ENCODE measurements around the gene ALG12.

ALG12 gene

GRCh38 chr22:49863931-49864330, 54.3 kb downstream of the ALG12 start:
- H3K18ac ChIP-seq (ENCODE audit: low read length) = no peak overlapping the region
- H3K9me3 ChIP-seq (ENCODE audit: insufficient read depth, low read depth, low read length) = peaks cover 7% of the 10 kb centered on the region
- H3K36me3 ChIP-seq (ENCODE audit: control insufficient read depth in 1 of 2, insufficient read depth in 2 of 2, low read length in 2 of 2) = peaks cover 3 to 11% of the 10 kb centered on the region in 2 experiments
- no CpG with 5 or more reads among the region's 7 CpGs for WGBS (ENCODE audit: extremely low coverage, insufficient coverage, insufficient read length)
- no peak overlapping the region for H4K8ac ChIP-seq (ENCODE audit: low read depth, low read length)
- no peak overlapping the region for H3K4ac ChIP-seq (ENCODE audit: low read depth, low read length)
- no peak overlapping the region for H2BK5ac ChIP-seq (ENCODE audit: low read depth, low read length, poor library complexity)
- H2BK12ac ChIP-seq (ENCODE audit: low read length) = no peak overlapping the region
- H3K4me3 ChIP-seq (ENCODE audit: low read depth, low read length) = no peak overlapping the region
- H4K91ac ChIP-seq (ENCODE audit: low read depth, low read length) = no peak overlapping the region
- no peak overlapping the region for H4K12ac ChIP-seq (ENCODE audit: low read depth, low read length)
- no peak for DNase-seq
- H2AK5ac ChIP-seq (ENCODE audit: low read length) = no peak overlapping the region
- no peaks in the 10 kb centered on the region for H3K4me1 ChIP-seq (ENCODE audit: control insufficient read depth in 1 of 2, insufficient read depth in 2 of 2, low read length in 2 of 2)
- no peak overlapping the region for H2BK120ac ChIP-seq (ENCODE audit: insufficient read depth, low read length, poor library complexity)
- peaks cover 9% of the 10 kb centered on the region for H3K79me2 ChIP-seq (ENCODE audit: control insufficient read depth, insufficient read depth, low read length, poor library complexity)
- no peaks in the 10 kb centered on the region for H3K79me1 ChIP-seq (ENCODE audit: low read length)
- H3K27ac ChIP-seq (ENCODE audit: low read depth, low read length) = no peak overlapping the region
- H2AFZ ChIP-seq (ENCODE audit: insufficient read depth, low read length, poor library complexity) = no peak overlapping the region
- H3K27me3 ChIP-seq (ENCODE audit: insufficient read depth, low read length) = no peaks in the 10 kb centered on the region
- H3K9ac ChIP-seq (ENCODE audit: low read length) = no peak overlapping the region
- no peak overlapping the region for H3K14ac ChIP-seq (ENCODE audit: low read length)
- no peak overlapping the region for H3K23ac ChIP-seq (ENCODE audit: low read length)
- no peak overlapping the region for H3K4me2 ChIP-seq (ENCODE audit: low read length)

- no peaks in the 10 kb centered on the region for H3K4me1 ChIP-seq (ENCODE audit: control insufficient read depth in 1 of 2, insufficient read depth in 2 of 2, low read length in 2 of 2)
- H2AK5ac ChIP-seq (ENCODE audit: low read length) = no peak overlapping the region
- H3K79me1 ChIP-seq (ENCODE audit: low read length) = no peaks in the 10 kb centered on the region
- H3K36me3 ChIP-seq (ENCODE audit: control insufficient read depth in 1 of 2, insufficient read depth in 2 of 2, low read length in 2 of 2) = peaks cover 5 to 15% of the 10 kb centered on the region in 2 experiments
- H3K9ac ChIP-seq (ENCODE audit: low read length) = no peak overlapping the region
- H4K91ac ChIP-seq (ENCODE audit: low read depth, low read length) = no peak overlapping the region
- H3K4ac ChIP-seq (ENCODE audit: low read depth, low read length) = peak overlapping the region; percentile 64
- no peaks in the 10 kb centered on the region for H3K27me3 ChIP-seq (ENCODE audit: insufficient read depth, low read length)
- no CpG with 5 or more reads among the region's 5 CpGs for WGBS (ENCODE audit: extremely low coverage, insufficient coverage, insufficient read length)
- no peak overlapping the region for H3K27ac ChIP-seq (ENCODE audit: low read depth, low read length)
- H3K4me2 ChIP-seq (ENCODE audit: low read length) = no peak overlapping the region
- H3K9me3 ChIP-seq (ENCODE audit: insufficient read depth, low read depth, low read length) = peaks cover 10% of the 10 kb centered on the region
- no peak overlapping the region for H3K18ac ChIP-seq (ENCODE audit: low read length)
- H3K23ac ChIP-seq (ENCODE audit: low read length) = no peak overlapping the region
- no peak overlapping the region for H4K12ac ChIP-seq (ENCODE audit: low read depth, low read length)
- H3K4me3 ChIP-seq (ENCODE audit: low read depth, low read length) = no peak overlapping the region
- no peak overlapping the region for H2AFZ ChIP-seq (ENCODE audit: insufficient read depth, low read length, poor library complexity)
- H2BK5ac ChIP-seq (ENCODE audit: low read depth, low read length, poor library complexity) = no peak overlapping the region
- no peak overlapping the region for H4K8ac ChIP-seq (ENCODE audit: low read depth, low read length)
- no peak overlapping the region for H2BK12ac ChIP-seq (ENCODE audit: low read length)
- H2BK120ac ChIP-seq (ENCODE audit: insufficient read depth, low read length, poor library complexity) = no peak overlapping the region
- H3K79me2 ChIP-seq (ENCODE audit: control insufficient read depth, insufficient read depth, low read length, poor library complexity) = peaks cover 10% of the 10 kb centered on the region
- DNase-seq = no peak
- no peak overlapping the region for H3K14ac ChIP-seq (ENCODE audit: low read length)
These were observed 55.8 kb downstream of the ALG12 start for GRCh38 chr22:49862496-49862776.

GRCh38 chr22:49861642-49862495, 56.4 kb downstream of the ALG12 start:
- no peak overlapping the region for H3K23ac ChIP-seq (ENCODE audit: low read length)
- no peak for DNase-seq
- H2AFZ ChIP-seq (ENCODE audit: insufficient read depth, low read length, poor library complexity) = no peak overlapping the region
- H3K4me1 ChIP-seq (ENCODE audit: control insufficient read depth in 1 of 2, insufficient read depth in 2 of 2, low read length in 2 of 2) = no peaks in the 10 kb centered on the region
- H3K14ac ChIP-seq (ENCODE audit: low read length) = no peak overlapping the region
- H3K4me2 ChIP-seq (ENCODE audit: low read length) = no peak overlapping the region
- H4K8ac ChIP-seq (ENCODE audit: low read depth, low read length) = no peak overlapping the region
- no peak overlapping the region for H2AK5ac ChIP-seq (ENCODE audit: low read length)
- peaks cover 8% of the 10 kb centered on the region for H3K9me3 ChIP-seq (ENCODE audit: insufficient read depth, low read depth, low read length)
- no peaks in the 10 kb centered on the region for H3K27me3 ChIP-seq (ENCODE audit: insufficient read depth, low read length)
- H2BK120ac ChIP-seq (ENCODE audit: insufficient read depth, low read length, poor library complexity) = no peak overlapping the region
- H3K79me2 ChIP-seq (ENCODE audit: control insufficient read depth, insufficient read depth, low read length, poor library complexity) = peaks cover 14% of the 10 kb centered on the region
- H3K9ac ChIP-seq (ENCODE audit: low read length) = no peak overlapping the region
- H3K18ac ChIP-seq (ENCODE audit: low read length) = no peak overlapping the region
- H2BK12ac ChIP-seq (ENCODE audit: low read length) = no peak overlapping the region
- peak overlapping the region; percentile 65 for H3K4ac ChIP-seq (ENCODE audit: low read depth, low read length)
- H3K79me1 ChIP-seq (ENCODE audit: low read length) = no peaks in the 10 kb centered on the region
- peaks cover 8 to 17% of the 10 kb centered on the region in 2 experiments for H3K36me3 ChIP-seq (ENCODE audit: control insufficient read depth in 1 of 2, insufficient read depth in 2 of 2, low read length in 2 of 2)
- H2BK5ac ChIP-seq (ENCODE audit: low read depth, low read length, poor library complexity) = no peak overlapping the region
- H3K4me3 ChIP-seq (ENCODE audit: low read depth, low read length) = no peak overlapping the region
- H4K12ac ChIP-seq (ENCODE audit: low read depth, low read length) = no peak overlapping the region
- H3K27ac ChIP-seq (ENCODE audit: low read depth, low read length) = no peak overlapping the region
- H4K91ac ChIP-seq (ENCODE audit: low read depth, low read length) = no peak overlapping the region
- no CpG with 5 or more reads among the region's 29 CpGs for WGBS (ENCODE audit: extremely low coverage, insufficient coverage, insufficient read length)

- no peak for DNase-seq
- H2BK12ac ChIP-seq (ENCODE audit: low read length) = no peak overlapping the region
- no peak overlapping the region for H3K23ac ChIP-seq (ENCODE audit: low read length)
- no peak overlapping the region for H2AFZ ChIP-seq (ENCODE audit: insufficient read depth, low read length, poor library complexity)
- peaks cover 4% of the 10 kb centered on the region for H3K79me1 ChIP-seq (ENCODE audit: low read length)
- no peak overlapping the region for H4K12ac ChIP-seq (ENCODE audit: low read depth, low read length)
- no peak overlapping the region for H3K18ac ChIP-seq (ENCODE audit: low read length)
- no peak overlapping the region for H2AK5ac ChIP-seq (ENCODE audit: low read length)
- H3K14ac ChIP-seq (ENCODE audit: low read length) = no peak overlapping the region
- H3K4me2 ChIP-seq (ENCODE audit: low read length) = no peak overlapping the region
- no peaks in the 10 kb centered on the region for H3K27me3 ChIP-seq (ENCODE audit: insufficient read depth, low read length)
- no peak overlapping the region for H4K8ac ChIP-seq (ENCODE audit: low read depth, low read length)
- H2BK5ac ChIP-seq (ENCODE audit: low read depth, low read length, poor library complexity) = no peak overlapping the region
- peak overlapping the region; percentile 14 for H3K4ac ChIP-seq (ENCODE audit: low read depth, low read length)
- peaks cover 7 to 15% of the 10 kb centered on the region in 2 experiments for H3K36me3 ChIP-seq (ENCODE audit: control insufficient read depth in 1 of 2, insufficient read depth in 2 of 2, low read length in 2 of 2)
- no CpG with 5 or more reads among the region's 14 CpGs for WGBS (ENCODE audit: extremely low coverage, insufficient coverage, insufficient read length)
- no peak overlapping the region for H4K91ac ChIP-seq (ENCODE audit: low read depth, low read length)
- H2BK120ac ChIP-seq (ENCODE audit: insufficient read depth, low read length, poor library complexity) = no peak overlapping the region
- H3K79me2 ChIP-seq (ENCODE audit: control insufficient read depth, insufficient read depth, low read length, poor library complexity) = peaks cover 28% of the 10 kb centered on the region
- no peak overlapping the region for H3K4me3 ChIP-seq (ENCODE audit: low read depth, low read length)
- peaks cover 4% of the 10 kb centered on the region for H3K9me3 ChIP-seq (ENCODE audit: insufficient read depth, low read depth, low read length)
- H3K27ac ChIP-seq (ENCODE audit: low read depth, low read length) = no peak overlapping the region
- H3K9ac ChIP-seq (ENCODE audit: low read length) = no peak overlapping the region
- H3K4me1 ChIP-seq (ENCODE audit: control insufficient read depth in 1 of 2, insufficient read depth in 2 of 2, low read length in 2 of 2) = peaks cover 4 to 8% of the 10 kb centered on the region in 2 experiments
These were observed 59.4 kb downstream of the ALG12 start for GRCh38 chr22:49858827-49859226.
